Globus pallidus (tissue), 1 donor: ENCODE results near the gene AHR.

Experiments
- DNase-seq: peaks from one replicate; pipeline ENCODE4 v3.0.0-alpha.2; 2015; ENCODE audit warnings: low spot score

AHR gene

GRCh38 chr7:17298102-17298839 is at the start of gene AHR:
Gene AHR, plus strand, starts transcription at chr7:17298652. Its CDS starts 613 bp downstream, at chr7:17299265.
- DNase-seq, result peak; percentile 94

GRCh38 chr7:17253885-17254284 is 44.6 kb upstream of the AHR start:
- no peak for DNase-seq

- peak; percentile 5 for DNase-seq
Observed at GRCh38 chr7:17255926-17256325, 42.5 kb upstream of the AHR start.

DNA sequence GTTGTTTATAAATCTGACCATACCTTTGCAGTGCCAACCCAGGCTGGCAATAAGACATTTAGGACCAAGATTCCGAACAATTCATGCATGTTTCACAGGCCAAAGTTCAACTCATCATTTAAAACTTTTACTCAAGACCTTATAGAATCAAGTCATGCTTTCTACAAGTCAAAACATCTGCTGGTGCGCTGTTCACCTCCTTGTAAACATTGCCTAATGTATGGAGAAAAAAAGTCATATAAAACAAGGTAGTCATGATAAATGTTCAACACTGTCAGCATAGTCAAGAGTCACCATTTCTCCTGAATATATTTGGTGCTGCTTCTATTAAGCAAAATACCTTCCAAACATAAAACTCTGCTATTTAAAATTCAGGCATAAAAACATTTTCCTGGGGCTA is 42.1 kb upstream of the AHR start:
- no peak for DNase-seq

DNA sequence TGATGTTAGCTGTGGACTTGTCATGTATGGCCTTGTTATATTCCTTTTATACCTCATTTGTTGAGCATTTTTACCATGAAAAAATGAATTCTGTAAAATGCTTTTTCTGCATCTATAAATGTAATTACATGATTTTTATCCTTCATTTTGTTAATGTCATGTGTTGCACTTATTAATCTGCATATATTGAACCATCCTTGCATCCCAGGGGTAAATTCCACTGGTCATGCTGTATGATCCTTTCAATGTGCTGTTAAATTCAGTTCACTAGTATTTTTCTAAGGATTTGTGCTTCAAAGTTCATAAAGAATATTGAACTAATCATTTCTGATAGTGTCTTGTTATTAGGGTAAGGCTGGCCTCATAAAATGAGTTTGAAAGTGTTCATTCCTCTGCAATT is 31.9 kb upstream of the AHR start:
- DNase-seq, result no peak

- no peak for DNase-seq
Observed at GRCh38 chr7:17269341-17270221, 28.9 kb upstream of the AHR start.

DNA sequence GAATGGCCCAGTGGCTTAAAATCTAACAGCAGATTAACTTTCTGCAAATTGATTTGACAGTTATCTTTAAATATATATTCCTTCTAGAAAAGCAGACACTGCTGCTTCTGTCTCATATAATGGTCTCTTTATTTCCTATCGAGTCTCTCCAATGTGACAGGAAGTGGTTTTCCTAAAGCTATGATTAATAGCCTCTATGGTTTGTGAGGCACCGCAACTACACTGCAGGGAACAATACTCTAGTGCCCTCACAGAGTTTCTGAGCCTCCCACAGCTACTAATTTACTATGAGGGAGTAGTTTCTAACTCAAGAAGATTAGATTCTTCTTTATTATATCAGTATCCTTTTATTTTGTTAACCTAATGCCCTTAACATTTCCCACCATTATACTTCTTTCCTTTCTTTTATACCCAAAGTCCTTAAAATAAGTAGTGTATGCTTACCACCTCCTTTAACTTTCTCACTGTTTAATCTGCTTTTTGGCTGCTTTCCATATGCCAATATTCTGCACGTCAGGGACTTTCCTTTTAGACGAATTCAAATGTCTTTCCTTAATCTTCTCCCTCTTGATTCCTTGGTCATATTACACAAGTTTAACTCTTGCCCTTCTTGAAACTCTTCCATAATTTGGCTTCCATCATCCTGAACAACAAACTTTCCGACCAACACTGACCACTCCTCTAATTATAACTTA is 23.8 kb upstream of the AHR start:
- DNase-seq, result no peak

DNA sequence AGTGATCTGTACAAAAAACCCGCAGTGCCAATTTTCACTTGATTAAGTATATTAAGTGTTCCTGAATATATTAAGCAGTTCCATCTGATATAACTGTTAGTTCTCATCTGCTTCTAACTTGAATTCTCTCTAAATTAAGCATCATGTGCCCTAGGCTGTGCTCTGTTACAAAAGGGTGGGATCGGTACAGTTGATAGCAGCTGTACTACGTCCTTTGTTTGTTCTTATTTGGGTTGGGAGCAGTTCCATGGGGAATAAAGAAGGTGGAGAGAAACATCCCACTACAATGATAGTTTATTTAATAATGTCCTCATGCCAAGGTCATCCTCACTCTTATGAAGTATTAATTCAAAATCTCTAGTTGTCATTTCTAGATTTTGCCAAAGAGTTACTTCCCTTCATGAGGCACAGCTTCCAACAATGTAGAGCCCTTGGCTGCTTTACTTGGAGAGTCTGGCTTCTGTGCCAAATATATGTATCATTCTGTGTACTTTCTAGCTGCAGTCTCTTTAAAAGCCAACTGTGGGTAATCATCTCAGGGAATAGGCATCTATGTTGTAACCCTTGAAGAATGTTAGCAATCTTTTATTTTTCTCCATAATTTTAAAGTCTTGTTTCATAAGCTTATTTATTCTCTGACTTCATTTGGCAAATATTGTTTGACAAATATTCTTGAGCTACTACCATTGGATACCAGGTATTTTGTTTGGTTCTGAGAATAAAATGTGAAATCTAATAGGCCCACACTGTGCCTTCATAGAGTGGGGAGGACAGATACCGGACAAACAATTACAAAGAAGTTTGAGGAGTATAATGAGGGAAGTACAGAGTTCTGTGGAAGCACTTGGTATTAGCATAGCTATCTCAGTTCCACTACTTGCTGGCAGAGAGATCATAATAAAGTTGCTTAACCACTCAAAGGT is 22.4 kb upstream of the AHR start:
- DNase-seq, result no peak

- DNase-seq, result no peak
Observed at GRCh38 chr7:17279061-17279460, 19.4 kb upstream of the AHR start.

- no peak for DNase-seq
Observed at GRCh38 chr7:17289074-17289645, 9.3 kb upstream of the AHR start.

- DNase-seq, result no peak
Observed at GRCh38 chr7:17292843-17293242, 5.6 kb upstream of the AHR start.

DNA sequence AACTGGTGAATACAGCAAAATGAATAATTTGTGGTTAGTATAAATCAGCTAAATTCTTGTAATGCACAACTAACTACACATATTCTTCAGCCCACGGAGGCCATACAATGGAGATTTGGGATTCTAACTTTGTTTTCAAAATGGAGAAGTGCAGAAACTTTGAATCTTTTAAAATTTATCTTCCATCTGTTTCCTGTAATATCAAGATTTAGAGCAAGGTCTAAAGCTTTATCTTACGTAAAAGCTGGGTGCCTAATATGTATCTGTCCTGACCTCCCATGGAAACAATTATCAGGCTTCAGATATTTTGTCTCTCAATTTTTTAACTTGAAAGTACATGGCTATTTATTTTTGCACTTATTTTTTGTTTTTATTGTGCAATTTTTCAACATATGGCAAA is 5.0 kb upstream of the AHR start:
- no peak for DNase-seq

DNA sequence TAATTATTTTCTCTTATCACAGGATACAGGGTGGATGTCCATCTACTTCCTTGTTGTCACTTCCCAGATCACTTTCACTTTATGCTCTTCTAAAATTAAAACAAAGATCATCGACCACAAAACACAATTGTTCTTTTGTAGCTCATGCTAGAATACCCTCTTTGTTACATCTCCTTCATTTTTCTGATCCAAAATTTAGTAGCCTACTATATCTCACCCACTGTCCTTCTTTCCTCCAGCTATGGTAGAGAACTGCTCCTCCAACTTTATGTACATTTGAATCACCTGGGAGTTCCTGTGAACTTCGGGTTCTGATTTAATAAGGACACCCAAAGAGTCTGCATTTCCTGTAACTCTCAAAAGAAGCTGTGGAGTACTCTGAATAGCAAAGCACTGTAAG is 1.2 kb upstream of the AHR start:
- peak; percentile 84 for DNase-seq

DNA sequence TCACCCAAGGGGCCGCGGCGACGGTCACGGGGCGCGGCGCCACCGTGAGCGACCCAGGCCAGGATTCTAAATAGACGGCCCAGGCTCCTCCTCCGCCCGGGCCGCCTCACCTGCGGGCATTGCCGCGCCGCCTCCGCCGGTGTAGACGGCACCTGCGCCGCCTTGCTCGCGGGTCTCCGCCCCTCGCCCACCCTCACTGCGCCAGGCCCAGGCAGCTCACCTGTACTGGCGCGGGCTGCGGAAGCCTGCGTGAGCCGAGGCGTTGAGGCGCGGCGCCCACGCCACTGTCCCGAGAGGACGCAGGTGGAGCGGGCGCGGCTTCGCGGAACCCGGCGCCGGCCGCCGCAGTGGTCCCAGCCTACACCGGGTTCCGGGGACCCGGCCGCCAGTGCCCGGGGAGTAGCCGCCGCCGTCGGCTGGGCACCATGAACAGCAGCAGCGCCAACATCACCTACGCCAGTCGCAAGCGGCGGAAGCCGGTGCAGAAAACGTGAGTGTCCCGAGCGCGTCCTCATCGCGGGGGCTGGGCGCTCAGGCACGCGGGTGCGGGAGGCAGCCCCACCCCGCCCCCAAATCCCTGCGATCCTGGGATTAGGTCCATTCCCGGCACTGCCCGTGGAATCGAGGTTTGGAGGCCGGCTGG is 509 bp downstream of the AHR start:
- DNase-seq, result no peak

GRCh38 chr7:17299483-17299991 is 1.1 kb downstream of the AHR start:
- DNase-seq, result peak; percentile 50

DNA sequence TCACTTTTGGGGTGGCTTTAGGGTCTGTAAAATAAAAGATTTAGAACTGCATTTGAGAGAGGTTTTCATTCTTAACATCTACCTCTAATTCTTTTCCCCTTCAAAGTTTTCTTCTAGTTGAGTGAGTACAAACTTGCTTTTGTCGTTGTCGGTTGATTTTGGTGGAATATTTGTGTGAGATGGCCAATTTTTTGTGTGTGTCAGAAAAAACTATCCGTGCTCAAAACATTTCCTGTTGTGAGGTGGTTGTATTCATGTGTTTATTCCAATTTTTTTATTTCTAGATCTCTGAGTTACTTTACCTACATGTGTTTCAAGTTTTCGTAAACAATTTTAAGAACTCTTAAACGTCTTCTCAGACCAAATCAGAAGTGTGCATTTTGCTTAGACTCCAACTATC is 1.6 kb downstream of the AHR start:
- peak; percentile 38 for DNase-seq

GRCh38 chr7:17300437-17300836 is 2.0 kb downstream of the AHR start:
- no peak for DNase-seq

DNA sequence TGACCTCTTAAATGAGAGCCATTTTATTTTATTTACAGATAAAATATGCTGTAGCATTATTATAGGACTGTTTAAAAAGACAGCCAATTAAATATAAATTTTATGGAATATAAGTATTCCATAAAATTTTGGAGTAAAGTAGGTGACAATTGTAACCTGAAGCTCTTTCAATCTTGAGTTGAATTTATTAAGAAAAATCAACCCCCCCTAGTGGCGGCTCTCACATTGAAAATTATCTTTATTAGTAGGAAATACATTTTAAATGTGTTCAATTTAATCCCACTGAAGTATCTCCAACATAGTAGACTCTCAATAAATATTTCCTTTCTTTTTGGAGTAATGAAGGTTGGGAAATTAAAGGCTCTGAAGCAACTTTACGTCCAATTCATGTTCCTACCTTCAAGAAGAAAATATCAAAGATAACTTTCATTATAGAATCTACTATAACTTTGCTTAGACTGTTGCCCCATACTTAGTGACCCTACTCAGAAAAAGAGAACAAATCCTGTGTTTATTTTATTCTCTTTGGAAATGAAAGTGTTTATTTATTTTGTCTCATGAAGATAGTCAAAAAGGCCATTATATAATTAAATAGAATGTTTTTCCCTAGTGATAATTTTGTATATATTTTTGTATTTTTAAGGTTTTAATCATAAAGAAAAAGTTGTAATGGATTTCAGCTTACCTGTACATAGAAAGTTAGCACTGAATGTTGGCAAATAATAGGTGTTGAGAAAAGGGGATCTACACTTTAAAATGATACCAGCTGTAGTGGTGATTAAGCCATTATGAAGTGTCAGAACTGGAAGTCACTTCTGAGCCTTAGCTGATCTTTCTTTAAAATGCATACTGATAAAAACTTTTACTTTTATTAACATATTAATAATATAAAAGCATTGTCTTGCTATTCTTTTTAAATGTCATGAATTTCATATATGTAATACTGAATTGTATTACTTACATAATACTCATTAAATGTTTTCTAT is 3.3 kb downstream of the AHR start:
- DNase-seq, result peak; percentile 63

DNA sequence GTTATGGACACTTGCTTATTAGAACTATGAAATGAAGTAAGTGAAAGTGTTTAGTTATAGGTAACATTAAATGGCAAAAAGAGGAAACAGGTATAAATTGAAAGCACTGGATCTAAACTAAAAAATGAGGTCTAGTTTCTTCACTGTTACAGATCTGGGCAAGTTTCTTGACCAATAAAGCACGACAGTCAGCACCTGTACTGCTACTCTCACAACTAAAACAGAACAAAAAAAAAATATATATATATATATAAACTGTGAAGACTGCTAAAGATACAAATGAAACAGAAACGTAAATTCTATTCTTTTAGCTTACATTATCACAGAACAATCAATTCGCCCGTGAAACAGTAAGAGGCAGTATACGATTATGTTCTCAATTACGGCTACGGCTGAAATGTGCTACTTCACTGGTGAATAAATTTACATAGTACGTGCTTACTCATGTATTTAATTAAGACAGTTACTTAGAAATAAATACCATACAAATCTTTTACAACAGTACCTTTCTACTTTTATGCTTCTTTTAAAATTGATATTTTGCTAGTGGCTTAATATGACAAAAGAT is 4.2 kb downstream of the AHR start:
- peak; percentile 52 for DNase-seq
